ENCODE measurements around the gene WSCD2.

GRCh38 chr12:108098374-108098773, 30.7 kb upstream of the WSCD2 start:
- TF ChIP-seq CTCF (IDR thresholded peaks at IDR 0.05): no peak
- TF ChIP-seq POLR2A (IDR thresholded peaks at IDR 0.05): no peak

All from prostate gland (tissue), 2 donors.